ENCODE measurements around the gene KIAA1614. TPM values are rescaled to one million over a fixed set of nuclear protein-coding genes. Genes with fewer than 3 reads are reported as not detected.

The KIAA1614 gene
- polyA plus RNA-seq, 1 of the 3 experiments (the other 2 are of a cell fraction), result 1.1 TPM

DNA sequence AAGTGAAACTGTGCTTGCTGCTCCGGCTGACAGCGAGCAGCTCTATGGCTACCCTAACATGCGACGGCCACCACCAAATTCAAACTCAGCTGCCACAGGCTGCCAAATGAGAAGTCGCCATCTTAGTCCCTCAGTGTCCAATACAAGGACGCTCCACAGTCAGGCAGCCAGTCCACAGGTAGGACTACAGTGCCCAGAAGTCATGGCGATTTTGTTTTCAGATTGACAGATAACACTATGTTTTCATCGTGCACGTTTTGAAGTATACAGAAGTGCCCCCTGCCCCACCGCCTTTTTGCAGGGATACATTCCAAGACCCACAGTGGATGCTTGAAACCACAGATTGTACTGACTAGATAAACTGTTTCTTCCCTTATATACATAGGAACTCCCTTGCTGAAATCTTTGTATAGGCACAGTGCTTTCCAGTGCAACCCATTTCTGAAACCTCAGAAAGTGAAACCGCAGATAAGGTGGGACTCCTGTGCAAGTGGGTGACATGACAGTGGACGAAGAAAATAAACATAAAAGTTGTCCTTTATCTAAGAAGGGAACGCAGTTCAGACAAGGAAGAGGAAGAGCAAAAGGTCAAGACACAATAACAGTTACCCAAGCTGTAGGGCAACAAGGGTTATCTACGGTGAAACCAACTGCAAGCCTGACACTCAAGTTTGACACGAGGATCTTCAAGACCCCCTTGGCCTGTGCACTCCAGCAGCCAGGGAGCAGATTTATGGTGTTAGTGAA lies 57.8 kb downstream of the KIAA1614 start:
- TF ChIP-seq FOXJ3 (CRISPR knock-in tag; IDR thresholded peaks at IDR 0.05) (no peak), TEAD4 (IDR thresholded peaks at IDR 0.05; ENCODE audit: borderline replicate concordance, insufficient read depth) (no peak), POLR2AphosphoS5 (IDR thresholded peaks at IDR 0.05; ENCODE audit: low read depth, low read length) (no peak), GATA2 (CRISPR knock-in tag; IDR thresholded peaks at IDR 0.05) (no peak)
- no peaks in the 10 kb centered on the region for H4K20me1 ChIP-seq (ENCODE audit: insufficient read depth)
- no peak overlapping the region for H3K9ac ChIP-seq
- no peak for DNase-seq
- no peaks in the 10 kb centered on the region for H3K9me3 ChIP-seq
- no peaks in the 10 kb centered on the region for H3F3A ChIP-seq (replicated peaks; ENCODE audit: insufficient read depth)
- WGBS (ENCODE audit: low lambda C conversion rate), result 89% methylated on average over 14 of the region's 15 CpGs
- POLR2A ChIA-PET, result no interaction called here
- no peaks in the 10 kb centered on the region for H3K27me3 ChIP-seq (ENCODE audit: insufficient read depth)
- H3K4me1 ChIP-seq (ENCODE audit: control insufficient read depth in 1 of 2, insufficient read depth in 2 of 2, low read depth in 1 of 2, low read length in 1 of 2), result peaks cover 0 to 8% of the 10 kb centered on the region in 2 experiments; a peak in 1 of 4 replicates
- no peak overlapping the region for H2AFZ ChIP-seq (ENCODE audit: low read depth)
- H3K9me2 ChIP-seq, result no peaks in the 10 kb centered on the region
- no peak overlapping the region for H3K27ac ChIP-seq (ENCODE audit: low read depth in 2 of 2, low read length in 1 of 2)
- peaks cover 1 to 75% of the 10 kb centered on the region in 2 experiments for H3K36me3 ChIP-seq (replicated peaks in 1 of 2; ENCODE audit: control insufficient read depth in 1 of 2, insufficient read depth in 2 of 2, low read length in 1 of 2)
- CTCF ChIA-PET, result interaction anchor here (1.6 kb wide), 1 partner anchor 173 kb away, joined by 4 read pairs; no protein-coding TSS in a partner anchor
- H3K79me2 ChIP-seq (ENCODE audit: insufficient read depth), result no peaks in the 10 kb centered on the region; the same call in 1 of the 2 replicates
- no peak overlapping the region for H3K4me2 ChIP-seq
- no peak overlapping the region for H3K4me3 ChIP-seq (ENCODE audit: low read depth in 2 of 2, low read length in 1 of 2)

DNA sequence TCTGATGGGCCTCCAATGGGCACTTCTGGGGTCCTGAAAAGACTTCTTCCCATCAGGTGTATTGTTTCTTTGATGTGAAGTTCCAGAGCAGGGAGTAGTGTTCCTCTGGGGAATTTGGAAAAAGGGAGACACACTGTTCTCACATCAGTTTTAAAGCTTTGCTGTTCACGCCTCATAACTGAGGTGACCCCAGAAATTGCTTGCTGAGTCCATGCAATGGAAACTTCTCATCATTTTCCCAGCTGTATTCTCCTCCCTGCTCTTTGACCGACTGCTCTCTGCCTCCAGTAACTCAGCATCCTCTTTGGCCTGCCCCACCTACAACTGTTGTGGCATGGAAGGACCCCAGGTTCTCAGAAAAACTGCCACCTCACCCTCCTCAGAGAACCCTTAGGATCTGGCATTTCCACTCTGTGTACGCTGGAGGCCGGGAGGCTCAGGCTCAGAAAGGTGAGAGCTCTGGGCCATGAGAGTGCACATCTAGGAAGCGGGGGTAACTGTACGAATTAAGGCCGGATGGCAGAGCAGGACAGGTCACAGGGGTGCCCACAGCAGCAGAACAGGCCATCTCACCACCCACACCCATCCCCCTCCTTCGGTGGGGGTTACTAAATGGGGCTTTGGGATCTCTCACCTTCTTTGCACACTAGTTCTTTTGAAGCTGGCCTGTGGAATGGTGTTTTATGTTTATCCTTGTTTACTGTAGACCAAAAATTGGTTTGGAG lies 58.7 kb downstream of the KIAA1614 start:
- H3K27ac ChIP-seq (ENCODE audit: low read depth in 2 of 2, low read length in 1 of 2), result no peak overlapping the region; a peak in 1 of 4 replicates
- H4K20me1 ChIP-seq (ENCODE audit: insufficient read depth), result no peaks in the 10 kb centered on the region
- no peaks in the 10 kb centered on the region for H3K9me2 ChIP-seq
- H3K79me2 ChIP-seq (ENCODE audit: insufficient read depth), result no peaks in the 10 kb centered on the region; the same call in 1 of the 2 replicates
- peaks cover 8 to 77% of the 10 kb centered on the region in 2 experiments for H3K36me3 ChIP-seq (replicated peaks in 1 of 2; ENCODE audit: control insufficient read depth in 1 of 2, insufficient read depth in 2 of 2, low read length in 1 of 2)
- H3K9me3 ChIP-seq, result no peaks in the 10 kb centered on the region
- ChIA-PET CTCF (no interaction called here), POLR2A (no interaction called here)
- 99% methylated on average over 8 of the region's 8 CpGs for WGBS (ENCODE audit: low lambda C conversion rate)
- H3F3A ChIP-seq (replicated peaks; ENCODE audit: insufficient read depth), result no peaks in the 10 kb centered on the region
- H2AFZ ChIP-seq (ENCODE audit: low read depth), result no peak overlapping the region
- TF ChIP-seq, protein P1, sequence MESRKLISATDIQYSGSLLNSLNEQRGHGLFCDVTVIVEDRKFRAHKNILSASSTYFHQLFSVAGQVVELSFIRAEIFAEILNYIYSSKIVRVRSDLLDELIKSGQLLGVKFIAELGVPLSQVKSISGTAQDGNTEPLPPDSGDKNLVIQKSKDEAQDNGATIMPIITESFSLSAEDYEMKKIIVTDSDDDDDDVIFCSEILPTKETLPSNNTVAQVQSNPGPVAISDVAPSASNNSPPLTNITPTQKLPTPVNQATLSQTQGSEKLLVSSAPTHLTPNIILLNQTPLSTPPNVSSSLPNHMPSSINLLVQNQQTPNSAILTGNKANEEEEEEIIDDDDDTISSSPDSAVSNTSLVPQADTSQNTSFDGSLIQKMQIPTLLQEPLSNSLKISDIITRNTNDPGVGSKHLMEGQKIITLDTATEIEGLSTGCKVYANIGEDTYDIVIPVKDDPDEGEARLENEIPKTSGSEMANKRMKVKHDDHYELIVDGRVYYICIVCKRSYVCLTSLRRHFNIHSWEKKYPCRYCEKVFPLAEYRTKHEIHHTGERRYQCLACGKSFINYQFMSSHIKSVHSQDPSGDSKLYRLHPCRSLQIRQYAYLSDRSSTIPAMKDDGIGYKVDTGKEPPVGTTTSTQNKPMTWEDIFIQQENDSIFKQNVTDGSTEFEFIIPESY (IDR thresholded peaks at IDR 0.05; ENCODE audit: borderline replicate concordance, low read depth), result no peak
- TF ChIP-seq, protein P2, sequence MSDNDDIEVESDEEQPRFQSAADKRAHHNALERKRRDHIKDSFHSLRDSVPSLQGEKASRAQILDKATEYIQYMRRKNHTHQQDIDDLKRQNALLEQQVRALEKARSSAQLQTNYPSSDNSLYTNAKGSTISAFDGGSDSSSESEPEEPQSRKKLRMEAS (IDR thresholded peaks at IDR 0.05; ENCODE audit: low read depth), result no peak
- TF ChIP-seq GABPA (IDR thresholded peaks at IDR 0.05; ENCODE audit: low read depth), result no peak
- no peak overlapping the region for H3K4me3 ChIP-seq (ENCODE audit: low read depth in 2 of 2, low read length in 1 of 2)
- H3K4me2 ChIP-seq, result no peak overlapping the region
- no peaks in the 10 kb centered on the region for H3K27me3 ChIP-seq (ENCODE audit: insufficient read depth)
- H3K9ac ChIP-seq, result no peak overlapping the region
- no peak for DNase-seq
- peaks cover 0 to 15% of the 10 kb centered on the region in 2 experiments; a peak in 1 of 4 replicates for H3K4me1 ChIP-seq (ENCODE audit: control insufficient read depth in 1 of 2, insufficient read depth in 2 of 2, low read depth in 1 of 2, low read length in 1 of 2)
